Progenitor cell of endocrine pancreas (in vitro differentiated cells): ENCODE measurements around the gene KCNH1. TPM values are rescaled to one million over a fixed set of nuclear protein-coding genes. Genes with fewer than 3 reads are reported as not detected.

ENCODE experiments used
- DNase-seq: peaks from one replicate; pipeline ENCODE4 v3.0.0; 2021; ENCODE audit warnings: low spot score; ENCODE audit not compliant: unreplicated experiment
- H3K27ac Mint-ChIP-seq: 2 replicates; pipeline ENCODE4 v1.8.0; 2021; ENCODE audit warnings: mild to moderate bottlenecking, moderate library complexity, mixed read lengths
- H3K27me3 Mint-ChIP-seq: 2 replicates; pipeline ENCODE4 v1.8.0; 2021; ENCODE audit warnings: mixed read lengths
- H3K36me3 Mint-ChIP-seq: 2 replicates; pipeline ENCODE4 v1.8.0; 2022; ENCODE audit warnings: mixed read lengths; ENCODE audit not compliant: insufficient read depth
- H3K4me1 Mint-ChIP-seq: 2 replicates; pipeline ENCODE4 v1.8.0; 2021; ENCODE audit warnings: low read depth, mixed read lengths
- H3K4me3 Mint-ChIP-seq: 2 replicates; pipeline ENCODE4 v1.8.0; 2021; ENCODE audit warnings: low read depth, mild to moderate bottlenecking, moderate library complexity, mixed read lengths
- H3K9me3 Mint-ChIP-seq: 2 replicates; pipeline ENCODE4 v1.8.0; 2021; ENCODE audit warnings: low read depth, mixed read lengths
- total RNA-seq: library from RNA; stranded (reverse); gene quantifications from 2 replicates; pipeline ENCODE4 v1.2.1, GENCODE V29; 2021
- TF ChIP-seq, protein P1 (sequence below): fragments of 200-600 bp; sonication (generic); IDR thresholded peaks from one replicate; pipeline ENCODE4 v1.5.0; 2021; ENCODE audit warnings: antibody characterized with exemption, mild to moderate bottlenecking; ENCODE audit not compliant: unreplicated experiment

Gene KCNH1
- total RNA-seq, 1 donor from 2014 or later, result 0.38 TPM

- Mint-ChIP-seq H3K4me3 (no peak overlapping the region), H3K36me3 (no peaks in the 10 kb centered on the region), H3K4me1 (peaks cover 4% of the 10 kb centered on the region), H3K27me3 (no peaks in the 10 kb centered on the region), H3K27ac (no peak overlapping the region), H3K9me3 (no peaks in the 10 kb centered on the region)
- TF ChIP-seq, protein P1, sequence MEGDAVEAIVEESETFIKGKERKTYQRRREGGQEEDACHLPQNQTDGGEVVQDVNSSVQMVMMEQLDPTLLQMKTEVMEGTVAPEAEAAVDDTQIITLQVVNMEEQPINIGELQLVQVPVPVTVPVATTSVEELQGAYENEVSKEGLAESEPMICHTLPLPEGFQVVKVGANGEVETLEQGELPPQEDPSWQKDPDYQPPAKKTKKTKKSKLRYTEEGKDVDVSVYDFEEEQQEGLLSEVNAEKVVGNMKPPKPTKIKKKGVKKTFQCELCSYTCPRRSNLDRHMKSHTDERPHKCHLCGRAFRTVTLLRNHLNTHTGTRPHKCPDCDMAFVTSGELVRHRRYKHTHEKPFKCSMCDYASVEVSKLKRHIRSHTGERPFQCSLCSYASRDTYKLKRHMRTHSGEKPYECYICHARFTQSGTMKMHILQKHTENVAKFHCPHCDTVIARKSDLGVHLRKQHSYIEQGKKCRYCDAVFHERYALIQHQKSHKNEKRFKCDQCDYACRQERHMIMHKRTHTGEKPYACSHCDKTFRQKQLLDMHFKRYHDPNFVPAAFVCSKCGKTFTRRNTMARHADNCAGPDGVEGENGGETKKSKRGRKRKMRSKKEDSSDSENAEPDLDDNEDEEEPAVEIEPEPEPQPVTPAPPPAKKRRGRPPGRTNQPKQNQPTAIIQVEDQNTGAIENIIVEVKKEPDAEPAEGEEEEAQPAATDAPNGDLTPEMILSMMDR, result no peak
- DNase-seq, result no peak
Observed at GRCh38 chr1:210814382-210815123, 319.4 kb downstream of the KCNH1 start.

DNA sequence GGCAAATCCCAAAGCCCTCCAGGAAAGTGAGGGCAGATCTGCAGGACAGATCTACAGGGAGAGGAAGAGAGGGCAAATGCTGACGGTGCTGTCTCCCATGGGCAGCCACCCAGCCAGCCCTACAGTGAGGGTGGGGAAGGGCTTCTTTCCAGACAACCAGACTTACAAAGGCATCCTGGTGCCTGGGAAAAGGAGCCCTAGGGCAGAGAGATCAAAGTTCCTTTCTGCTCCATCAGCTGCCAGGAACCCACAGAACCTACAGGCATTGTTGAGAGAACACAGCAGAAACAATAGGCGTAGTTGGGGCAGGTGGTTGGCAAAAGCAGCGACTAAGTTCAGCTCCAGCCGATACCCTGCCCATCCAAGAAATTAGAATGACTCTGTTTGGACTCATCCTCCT, 332.4 kb downstream of the KCNH1 start:
- TF ChIP-seq, protein P1, result no peak
- Mint-ChIP-seq H3K27me3 (peaks cover 4% of the 10 kb centered on the region), H3K9me3 (no peaks in the 10 kb centered on the region), H3K27ac (no peak overlapping the region), H3K4me3 (no peak overlapping the region), H3K4me1 (no peaks in the 10 kb centered on the region), H3K36me3 (no peaks in the 10 kb centered on the region)
- DNase-seq, result no peak

- no peaks in the 10 kb centered on the region for H3K36me3 Mint-ChIP-seq
Observed at GRCh38 chr1:210800756-210801155, 333.2 kb downstream of the KCNH1 start.

DNA sequence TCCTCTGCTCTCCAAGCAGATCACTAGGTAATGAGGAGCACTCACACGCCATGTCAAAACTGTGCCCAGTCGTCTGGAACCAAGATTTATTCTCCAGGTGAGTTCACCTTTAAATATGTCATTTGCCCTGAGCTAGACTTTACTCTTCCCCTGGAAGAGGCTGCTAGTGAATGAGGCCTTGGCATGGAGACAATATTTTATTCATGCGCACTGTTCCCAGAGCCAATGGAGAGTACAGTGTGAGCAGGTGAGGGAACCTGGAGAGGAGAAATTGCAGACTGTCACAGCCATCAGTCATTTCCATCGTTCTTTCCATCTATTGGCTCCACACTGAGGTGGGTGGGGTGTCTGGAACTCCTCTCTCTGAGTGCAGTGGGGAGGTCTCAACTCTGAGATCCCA, 333.6 kb downstream of the KCNH1 start:
- Mint-ChIP-seq H3K9me3 (no peaks in the 10 kb centered on the region), H3K36me3 (no peaks in the 10 kb centered on the region), H3K4me3 (no peak overlapping the region), H3K27me3 (peaks cover 4% of the 10 kb centered on the region), H3K27ac (no peak overlapping the region), H3K4me1 (no peaks in the 10 kb centered on the region)
- TF ChIP-seq, protein P1, result no peak
- DNase-seq, result no peak

More at GRCh38 chr1:210800756-210801155, 333.2 kb downstream of the KCNH1 start:
- H3K27ac Mint-ChIP-seq, result no peak overlapping the region
- peaks cover 4% of the 10 kb centered on the region for H3K27me3 Mint-ChIP-seq
- H3K4me1 Mint-ChIP-seq, result no peaks in the 10 kb centered on the region
- no peak for DNase-seq
- TF ChIP-seq, protein P1, result no peak
- no peaks in the 10 kb centered on the region for H3K9me3 Mint-ChIP-seq
- no peak overlapping the region for H3K4me3 Mint-ChIP-seq

DNA sequence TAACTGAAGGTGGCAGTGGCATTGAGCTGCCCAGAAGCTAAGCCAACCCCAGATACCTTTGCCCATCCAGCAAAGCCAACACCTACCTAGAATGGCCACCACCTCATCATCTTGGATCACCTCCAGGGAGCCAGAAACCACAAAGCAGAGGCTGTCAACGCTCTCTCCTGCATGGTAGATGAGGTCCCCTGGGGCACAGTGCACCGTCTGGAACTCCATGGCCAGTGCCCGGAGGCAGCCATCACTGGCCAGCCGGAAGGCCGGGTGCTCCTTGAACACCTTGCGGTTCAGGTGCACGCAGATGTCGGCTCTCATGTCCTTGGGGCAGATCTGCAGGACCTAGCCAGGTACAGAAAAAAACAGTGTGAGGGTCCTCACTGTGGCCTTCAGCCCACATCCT, 336.5 kb downstream of the KCNH1 start:
- TF ChIP-seq, protein P1, result no peak
- Mint-ChIP-seq H3K27ac (no peak overlapping the region), H3K36me3 (no peaks in the 10 kb centered on the region), H3K9me3 (no peaks in the 10 kb centered on the region), H3K4me3 (no peak overlapping the region), H3K4me1 (peaks cover 2% of the 10 kb centered on the region), H3K27me3 (peaks cover 4% of the 10 kb centered on the region)
- DNase-seq, result no peak
